Progenitor cell of endocrine pancreas (in vitro differentiated cells): ENCODE data around the gene MRPS5. TPM values are rescaled to one million over a fixed set of nuclear protein-coding genes. Genes with fewer than 3 reads are reported as not detected.

Experiments used
- DNase-seq: peaks from one replicate; pipeline ENCODE4 v3.0.0; 2021; ENCODE audit warnings: low spot score; ENCODE audit not compliant: unreplicated experiment
- H3K27ac Mint-ChIP-seq: 2 replicates; pipeline ENCODE4 v1.8.0; 2021; ENCODE audit warnings: mild to moderate bottlenecking, moderate library complexity, mixed read lengths
- H3K27me3 Mint-ChIP-seq: 2 replicates; pipeline ENCODE4 v1.8.0; 2021; ENCODE audit warnings: mixed read lengths
- H3K36me3 Mint-ChIP-seq: 2 replicates; pipeline ENCODE4 v1.8.0; 2022; ENCODE audit warnings: mixed read lengths; ENCODE audit not compliant: insufficient read depth
- H3K4me1 Mint-ChIP-seq: 2 replicates; pipeline ENCODE4 v1.8.0; 2021; ENCODE audit warnings: low read depth, mixed read lengths
- H3K4me3 Mint-ChIP-seq: 2 replicates; pipeline ENCODE4 v1.8.0; 2021; ENCODE audit warnings: low read depth, mild to moderate bottlenecking, moderate library complexity, mixed read lengths
- H3K9me3 Mint-ChIP-seq: 2 replicates; pipeline ENCODE4 v1.8.0; 2021; ENCODE audit warnings: low read depth, mixed read lengths
- long read RNA-seq: library from polyadenylated mRNA; unstranded; transcript quantifications from one replicate; pipeline ENCODE4 v2.0.0, GENCODE V29; 2020
- total RNA-seq: library from RNA; stranded (reverse); gene quantifications from 2 replicates; pipeline ENCODE4 v1.2.1, GENCODE V29; 2021
- TF ChIP-seq, protein P1 (sequence below): fragments of 200-600 bp; sonication (generic); IDR thresholded peaks from one replicate; pipeline ENCODE4 v1.5.0; 2021; ENCODE audit warnings: antibody characterized with exemption, mild to moderate bottlenecking; ENCODE audit not compliant: unreplicated experiment

The MRPS5 gene
- total RNA-seq = 59.8 and 62.5 TPM in 2 replicates
- long read RNA-seq, transcript MRPS5-201 (12 exons, 1,652 nt) = major isoform, 47 of 72 reads
- long read RNA-seq, transcript MRPS5-202 (11 exons, 1,359 nt) = minor isoform, 11 of 72 reads
- long read RNA-seq, partial matches to known transcripts = 8 of 72 reads
- long read RNA-seq, other reads (novel, unspliced or antisense) = 5 of 72 reads

DNA sequence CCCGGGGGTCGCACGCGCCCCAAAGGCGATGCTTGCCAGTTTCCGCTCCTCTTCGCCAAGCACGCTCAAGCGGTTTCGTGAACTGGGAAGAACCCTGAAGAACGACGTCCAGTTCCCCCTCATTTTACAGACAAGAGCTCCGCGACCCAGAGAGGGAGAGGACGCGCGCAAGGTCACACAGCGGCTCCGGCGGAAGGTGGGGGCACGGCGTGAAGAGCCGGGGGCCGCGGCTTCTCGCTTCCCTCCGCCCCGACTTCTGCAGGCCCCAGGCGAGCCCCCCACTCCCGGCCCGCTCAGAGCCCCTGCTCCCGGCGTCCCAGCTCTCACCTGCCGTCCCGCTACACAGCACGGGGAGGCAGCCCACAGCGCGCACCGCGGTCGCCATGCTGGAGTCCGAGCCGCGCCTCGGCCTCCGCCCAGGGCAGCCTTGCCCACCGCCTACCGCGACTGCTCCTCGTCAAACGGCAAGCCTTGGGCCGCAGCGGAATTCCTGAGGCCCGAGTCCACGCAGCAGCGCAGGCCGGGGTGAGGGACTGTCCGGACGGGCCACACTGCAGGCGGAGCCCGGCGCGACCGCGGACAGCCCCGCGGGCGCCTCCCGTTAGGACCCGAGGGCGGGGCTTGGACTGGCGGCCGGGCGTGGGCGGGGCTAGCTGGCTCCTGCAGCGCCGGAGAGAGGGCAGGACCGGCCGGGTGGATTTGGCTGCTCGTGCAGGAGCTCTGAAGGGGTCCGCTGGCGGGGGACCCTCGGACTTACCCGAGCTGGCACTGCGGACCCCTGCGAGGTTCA lies at the start of gene MRPS5:
Gene MRPS5, minus strand, starts transcription at position 402 of the 790 bp plus-strand sequence. Its CDS starts 17 bp downstream, at position 385.
- TF ChIP-seq, protein P1, sequence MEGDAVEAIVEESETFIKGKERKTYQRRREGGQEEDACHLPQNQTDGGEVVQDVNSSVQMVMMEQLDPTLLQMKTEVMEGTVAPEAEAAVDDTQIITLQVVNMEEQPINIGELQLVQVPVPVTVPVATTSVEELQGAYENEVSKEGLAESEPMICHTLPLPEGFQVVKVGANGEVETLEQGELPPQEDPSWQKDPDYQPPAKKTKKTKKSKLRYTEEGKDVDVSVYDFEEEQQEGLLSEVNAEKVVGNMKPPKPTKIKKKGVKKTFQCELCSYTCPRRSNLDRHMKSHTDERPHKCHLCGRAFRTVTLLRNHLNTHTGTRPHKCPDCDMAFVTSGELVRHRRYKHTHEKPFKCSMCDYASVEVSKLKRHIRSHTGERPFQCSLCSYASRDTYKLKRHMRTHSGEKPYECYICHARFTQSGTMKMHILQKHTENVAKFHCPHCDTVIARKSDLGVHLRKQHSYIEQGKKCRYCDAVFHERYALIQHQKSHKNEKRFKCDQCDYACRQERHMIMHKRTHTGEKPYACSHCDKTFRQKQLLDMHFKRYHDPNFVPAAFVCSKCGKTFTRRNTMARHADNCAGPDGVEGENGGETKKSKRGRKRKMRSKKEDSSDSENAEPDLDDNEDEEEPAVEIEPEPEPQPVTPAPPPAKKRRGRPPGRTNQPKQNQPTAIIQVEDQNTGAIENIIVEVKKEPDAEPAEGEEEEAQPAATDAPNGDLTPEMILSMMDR = peak; percentile 39
- Mint-ChIP-seq H3K36me3 (peaks cover 2% of the 10 kb centered on the region), H3K27ac (peak within 1 kb of the TSS; percentile 98), H3K27me3 (no peaks in the 10 kb centered on the region), H3K4me1 (peaks cover 13% of the 10 kb centered on the region), H3K9me3 (no peaks in the 10 kb centered on the region), H3K4me3 (peak within 1 kb of the TSS; percentile 92)
- DNase-seq = peak; percentile 78

DNA sequence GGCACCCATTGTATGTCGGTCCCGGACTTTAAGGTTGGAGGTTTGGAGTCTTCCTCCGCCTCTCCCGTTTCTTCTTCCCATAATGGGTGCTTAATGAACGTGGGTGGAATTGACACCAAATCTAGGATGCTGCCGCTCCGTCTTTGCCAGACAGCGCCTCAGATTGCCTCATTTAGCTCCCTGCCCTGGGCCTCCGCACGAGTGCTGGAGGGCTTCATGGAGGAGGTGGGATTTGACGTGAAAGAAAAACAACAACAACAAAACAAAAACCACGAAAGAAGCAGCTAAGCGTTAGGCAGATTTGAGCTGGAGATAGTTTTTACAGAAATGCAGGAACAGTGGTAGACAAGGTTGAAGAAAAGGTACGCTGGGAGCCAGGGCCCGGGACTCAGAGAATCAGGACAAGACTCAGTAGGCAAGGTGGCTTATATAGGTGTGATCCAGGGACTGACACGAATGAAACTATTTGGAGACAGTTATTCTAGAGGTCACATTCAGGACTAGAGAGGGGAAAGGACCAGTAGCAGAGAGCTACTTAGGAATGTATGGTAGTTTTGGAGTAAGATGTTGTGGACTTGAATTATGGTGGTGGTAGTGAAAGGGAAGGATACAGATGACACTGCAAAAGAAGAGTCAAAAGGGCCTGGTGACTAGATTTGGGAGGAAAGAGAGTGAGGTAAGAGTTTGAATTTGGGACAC lies 44.6 kb upstream of the MRPS5 start:
- peak overlapping the region; percentile 99 for H3K27ac Mint-ChIP-seq
- TF ChIP-seq, protein P1 = no peak
- peak overlapping the region; percentile 98 for H3K4me3 Mint-ChIP-seq
- H3K4me1 Mint-ChIP-seq = peaks cover 16% of the 10 kb centered on the region
- no peaks in the 10 kb centered on the region for H3K27me3 Mint-ChIP-seq
- no peak for DNase-seq
- no peaks in the 10 kb centered on the region for H3K36me3 Mint-ChIP-seq
- no peaks in the 10 kb centered on the region for H3K9me3 Mint-ChIP-seq

DNA sequence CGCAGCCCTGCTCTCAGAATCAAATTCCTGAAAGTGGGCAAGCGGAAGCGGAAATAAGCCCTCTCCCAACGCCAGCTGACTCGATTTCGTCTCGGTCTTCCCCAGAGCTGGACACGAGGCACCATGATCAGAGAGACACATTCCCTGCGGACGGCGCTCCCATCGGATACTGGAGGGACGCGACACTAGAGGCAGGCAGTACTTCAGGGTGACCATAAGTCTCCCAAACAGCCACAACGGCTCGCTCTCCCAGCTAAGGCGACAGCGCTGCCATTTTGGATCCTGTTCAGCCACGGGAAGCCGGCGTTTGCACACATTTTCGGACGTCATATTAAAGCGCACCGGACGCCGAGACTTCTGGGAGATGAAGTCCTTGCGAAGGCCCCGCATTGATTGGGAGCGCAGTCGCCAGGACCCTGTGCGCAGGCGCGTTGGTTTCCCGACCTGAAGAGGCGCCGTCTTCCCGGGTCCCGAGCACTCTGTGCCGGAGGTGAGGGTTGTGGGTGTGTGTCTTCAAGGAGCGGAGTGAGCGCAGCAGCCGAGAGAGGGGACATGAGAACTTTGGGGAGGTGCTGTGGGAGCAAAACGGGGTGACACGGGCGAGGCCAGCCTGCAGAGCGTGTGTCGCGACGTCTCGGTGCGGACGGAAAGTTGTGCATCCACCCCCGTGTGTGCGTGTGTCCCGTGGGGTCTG lies 43.9 kb upstream of the MRPS5 start, which contains the start of gene ZNF2:
Gene ZNF2, plus strand, starts transcription at position 439 of the 694 bp plus-strand sequence. CDS start 10,418 bp downstream, outside the sequence.
- TF ChIP-seq, protein P1 = no peak
- Mint-ChIP-seq H3K27me3 (no peaks in the 10 kb centered on the region), H3K4me3 (peak within 1 kb of the TSS; percentile 98), H3K9me3 (no peaks in the 10 kb centered on the region), H3K4me1 (peaks cover 16% of the 10 kb centered on the region), H3K36me3 (no peaks in the 10 kb centered on the region), H3K27ac (peak within 1 kb of the TSS; percentile 99)
- DNase-seq = peak; percentile 91

DNA sequence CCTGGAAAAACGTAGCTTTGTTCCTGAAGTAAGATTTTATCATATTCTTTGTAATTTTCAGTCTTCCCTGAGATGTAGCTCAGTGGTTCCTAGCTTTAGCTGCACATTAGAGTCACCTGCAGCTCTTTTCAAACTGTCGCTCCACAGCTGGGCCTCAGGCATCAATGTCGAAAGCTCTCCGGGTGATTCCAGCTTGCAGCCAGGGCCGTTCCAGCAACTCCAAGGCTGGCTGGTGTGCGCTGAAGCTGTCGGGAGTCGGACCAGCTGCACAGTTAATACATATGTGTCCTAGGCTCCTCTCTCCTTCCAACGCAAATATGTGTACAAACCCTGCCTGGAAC lies 43.4 kb upstream of the MRPS5 start:
- TF ChIP-seq, protein P1 = no peak
- no peaks in the 10 kb centered on the region for H3K9me3 Mint-ChIP-seq
- peak overlapping the region; percentile 98 for H3K4me3 Mint-ChIP-seq
- DNase-seq = no peak
- peaks cover 16% of the 10 kb centered on the region for H3K4me1 Mint-ChIP-seq
- H3K27me3 Mint-ChIP-seq = no peaks in the 10 kb centered on the region
- H3K36me3 Mint-ChIP-seq = no peaks in the 10 kb centered on the region
- H3K27ac Mint-ChIP-seq = peak overlapping the region; percentile 99
